GM19438 (cell line): ENCODE results near the gene SCARF2.

Experiments
- ATAC-seq: cut with Tn5 transposase; IDR thresholded peaks from one replicate; pipeline ENCODE4 v1.9.1; 2021; ENCODE audit warnings: low read depth; ENCODE audit not compliant: unreplicated experiment

SCARF2 gene

DNA sequence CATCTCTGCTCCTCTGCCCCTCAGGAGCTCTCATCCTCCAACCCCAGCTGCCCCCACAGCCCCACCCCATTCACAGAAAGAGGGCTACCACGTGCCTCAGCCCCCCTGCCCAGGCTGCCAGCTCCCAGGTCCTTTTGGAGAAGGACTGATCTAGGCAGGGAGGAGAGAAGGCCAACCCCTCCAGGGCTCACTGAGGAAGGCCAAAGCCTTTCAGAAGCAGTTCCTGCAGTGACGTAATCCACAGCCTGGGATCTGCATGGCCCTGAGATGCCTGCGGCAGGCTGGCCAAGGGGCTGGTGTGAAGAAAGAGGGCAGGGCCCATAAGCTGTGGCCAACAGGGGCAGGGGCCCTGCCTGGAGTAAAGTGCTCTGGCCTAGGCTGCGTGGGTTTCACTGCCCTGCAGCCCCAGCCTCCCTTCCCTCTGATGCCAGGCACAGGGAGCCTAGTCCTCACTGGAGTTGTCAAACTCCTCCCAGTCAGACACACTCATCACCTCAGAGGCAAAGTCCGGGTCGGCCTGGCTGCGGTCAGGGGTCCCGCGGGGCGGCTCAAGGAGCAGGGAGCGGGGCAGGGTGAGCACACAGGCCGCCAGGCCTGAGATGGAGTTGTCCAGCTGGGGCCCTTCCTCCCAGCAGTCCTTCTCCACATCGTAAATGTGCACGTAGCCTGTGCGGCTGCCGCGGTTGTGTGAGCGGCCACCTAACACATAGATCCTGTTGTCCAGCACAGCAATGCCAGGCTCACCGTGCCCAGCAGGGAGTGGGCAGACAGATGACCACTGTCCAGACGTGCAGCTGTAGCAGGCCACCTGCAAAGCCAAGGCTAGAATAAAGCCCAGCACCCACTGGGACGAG lies 4.2 kb upstream of the SCARF2 start:
- ATAC-seq, result no peak

DNA sequence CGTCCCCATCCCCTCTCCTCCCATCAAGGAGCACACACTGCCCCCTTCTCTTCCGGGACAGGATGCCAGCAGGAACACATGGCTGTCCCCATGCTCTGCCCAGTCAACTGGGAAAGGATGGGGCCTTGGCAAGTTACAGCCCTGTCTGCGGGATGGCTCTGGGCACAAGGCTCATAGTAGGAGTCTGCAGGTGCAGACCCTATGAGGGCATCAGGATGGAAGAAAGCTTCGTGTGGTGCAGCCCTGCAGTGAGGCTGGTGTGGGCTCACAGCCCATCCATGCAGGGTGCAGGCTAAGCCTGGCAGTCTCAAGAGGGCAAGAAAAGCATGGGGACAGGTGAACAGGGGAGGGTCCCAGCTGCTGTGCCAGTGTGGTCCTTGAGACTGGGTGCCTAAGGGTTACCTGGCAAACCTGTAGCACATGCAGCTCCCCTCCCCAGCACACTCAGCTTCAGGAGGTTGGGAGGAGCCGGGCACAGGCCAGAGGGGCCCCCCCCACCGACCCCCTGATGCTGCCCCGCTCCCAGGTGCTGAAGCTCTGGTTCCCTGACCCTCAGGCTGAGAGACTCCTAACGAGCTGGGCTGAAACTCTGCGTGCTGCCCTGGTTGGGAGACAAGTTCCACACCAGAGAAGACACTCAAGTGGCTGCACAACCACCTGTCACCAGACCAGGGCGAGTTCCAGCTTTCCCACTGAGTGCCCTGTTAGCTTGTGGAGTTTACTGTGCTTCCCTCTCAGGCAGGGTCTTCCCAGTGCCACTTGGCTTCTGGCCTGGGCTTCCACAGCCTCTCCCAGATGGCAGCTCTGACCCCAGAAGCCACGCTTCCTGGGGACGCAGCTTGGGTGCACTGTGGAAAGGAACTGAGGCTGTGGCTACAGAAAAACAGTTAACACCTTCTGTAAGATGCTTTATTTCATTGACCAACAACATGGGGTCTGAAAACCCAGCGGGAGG lies 3.3 kb upstream of the SCARF2 start:
- no peak for ATAC-seq

DNA sequence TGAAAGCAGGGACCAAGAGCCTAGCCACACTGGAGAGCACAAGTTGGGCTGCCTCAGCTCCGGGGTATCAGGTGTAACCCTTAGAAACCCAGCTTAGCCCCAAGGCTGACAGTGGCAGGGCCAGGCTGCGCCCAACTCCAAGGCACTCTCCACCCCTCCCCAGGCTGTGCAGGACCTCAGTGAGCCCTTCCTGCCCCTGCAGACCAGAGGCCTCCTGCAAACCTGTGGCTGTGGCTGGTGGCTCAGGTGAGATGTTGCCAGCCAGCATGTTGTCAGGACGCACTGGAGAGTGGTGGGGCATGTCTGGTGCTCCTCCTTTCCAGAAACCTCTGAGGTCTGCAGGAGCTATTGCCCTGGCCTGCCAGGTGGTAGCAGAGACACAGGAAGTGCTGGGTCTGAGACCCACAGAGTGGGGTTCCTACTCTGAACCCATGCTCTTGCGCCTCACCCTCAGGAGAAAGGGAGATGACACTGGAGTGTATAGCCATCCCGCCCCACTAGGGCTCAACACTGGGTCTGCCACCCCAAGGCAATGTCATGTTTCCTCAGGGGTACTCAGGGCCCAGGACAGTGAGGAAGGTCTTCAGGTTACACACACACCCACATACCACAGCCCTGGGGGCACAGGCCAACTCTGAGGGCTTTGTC lies 2.4 kb upstream of the SCARF2 start:
- no peak for ATAC-seq

DNA sequence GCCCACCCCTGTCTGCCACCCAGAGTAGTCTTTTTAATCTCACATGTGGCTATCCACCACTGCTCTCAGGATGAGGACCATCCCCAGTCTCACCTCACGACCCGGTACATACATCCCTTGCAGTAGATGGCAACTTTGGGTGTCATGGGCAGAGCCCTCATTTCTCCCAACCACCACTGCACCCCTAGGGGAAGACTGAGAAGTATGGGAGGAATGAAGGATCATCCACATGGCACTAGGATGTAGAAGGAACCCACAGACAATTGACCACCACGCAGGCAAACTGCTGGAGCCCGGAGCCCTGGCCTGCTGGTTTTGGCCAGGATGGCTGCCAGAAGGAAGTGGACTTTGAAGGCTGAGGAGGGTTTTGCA lies 1.9 kb upstream of the SCARF2 start:
- no peak for ATAC-seq

DNA sequence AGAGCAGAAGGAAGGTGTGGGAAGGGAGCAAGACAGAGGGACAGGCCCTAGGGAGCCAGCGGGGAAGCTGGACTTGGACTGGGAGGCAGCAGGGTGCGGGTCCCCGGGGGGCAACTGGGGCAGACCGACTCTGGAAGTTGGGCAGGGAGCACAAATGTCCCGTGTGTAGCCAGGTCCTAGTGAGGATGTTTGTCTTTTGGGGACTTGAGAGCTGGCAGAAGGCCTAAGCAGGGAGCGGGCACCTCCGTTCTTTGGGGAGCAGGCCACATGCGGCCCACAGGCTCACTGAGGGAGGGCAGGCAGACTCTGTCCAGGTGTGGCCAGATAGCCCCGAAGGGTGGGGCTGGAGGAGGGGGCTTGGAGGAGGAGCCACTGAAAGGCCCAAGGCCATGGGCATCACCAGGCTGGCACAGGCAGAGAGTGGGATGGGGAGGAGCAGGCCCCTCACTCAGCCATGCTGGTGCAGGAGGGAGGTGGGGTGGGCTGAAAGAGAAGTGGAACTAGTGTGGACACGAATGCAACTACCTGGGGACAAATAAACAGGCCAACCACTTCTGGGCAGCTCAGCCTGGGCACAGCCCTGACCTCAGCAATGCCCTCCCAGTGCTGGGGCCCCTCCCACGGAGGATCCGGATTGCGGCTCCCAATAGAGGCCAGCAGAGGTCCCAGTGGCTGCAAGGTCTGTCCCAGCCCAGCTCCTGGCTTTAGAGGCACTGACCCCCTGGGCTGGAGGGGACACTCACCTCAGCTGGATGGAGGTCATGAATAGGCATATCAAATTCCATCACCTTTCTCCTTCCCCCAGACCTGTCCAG lies 1.3 kb upstream of the SCARF2 start:
- no peak for ATAC-seq

DNA sequence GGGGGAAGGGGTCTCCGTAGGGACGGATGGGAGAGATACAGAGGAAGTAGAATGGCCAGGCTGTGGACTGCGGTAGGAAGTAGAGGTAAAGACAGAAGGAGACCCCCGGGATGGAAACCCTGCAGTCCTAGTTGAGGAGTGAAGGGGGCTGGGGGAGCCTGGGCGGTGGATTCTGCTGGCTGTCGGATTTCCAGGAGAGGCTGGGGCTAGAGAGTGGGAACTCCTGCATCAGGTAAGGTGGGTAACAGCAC lies 727 bp upstream of the SCARF2 start:
- no peak for ATAC-seq

DNA sequence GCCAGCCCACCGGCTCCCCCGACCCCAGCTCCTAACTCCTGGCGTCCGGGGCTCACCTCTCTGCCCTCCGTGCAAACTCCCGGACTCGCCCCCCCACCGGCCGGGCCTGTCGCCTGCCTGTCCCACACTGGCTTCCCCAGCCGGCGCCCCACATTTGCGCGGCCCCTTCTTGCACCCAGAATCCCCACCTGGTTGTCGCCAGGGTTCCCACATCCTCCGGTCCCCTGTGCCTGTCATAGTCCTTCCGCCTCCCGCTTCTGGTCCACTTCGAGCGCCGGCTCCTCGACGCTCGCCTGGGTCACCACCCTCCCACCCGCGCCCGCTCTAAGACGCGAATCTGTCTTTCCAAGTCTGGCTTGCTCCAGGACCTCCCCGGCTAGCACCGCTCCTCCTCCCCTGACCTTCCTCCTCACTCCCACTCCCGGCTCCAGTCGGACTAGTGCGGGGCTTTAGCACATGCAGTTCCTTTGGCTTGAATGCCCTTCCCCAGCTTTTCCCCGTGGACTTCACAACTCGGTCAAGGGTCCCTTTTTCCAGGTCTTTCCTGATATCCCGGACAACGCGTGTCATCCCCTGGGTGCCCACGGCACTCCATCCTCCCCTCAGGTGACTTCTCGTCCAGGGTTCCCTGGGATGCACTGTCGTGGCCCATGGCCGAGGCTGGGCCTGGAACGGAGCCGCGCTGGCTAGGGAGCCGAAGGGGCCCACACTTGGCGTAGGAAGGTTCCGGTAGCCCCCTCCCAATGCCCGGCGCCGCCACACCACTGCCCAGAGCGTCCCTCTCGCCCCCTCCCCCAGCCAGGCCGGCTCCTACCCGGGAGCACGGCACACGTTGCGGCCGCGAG lies 635 bp downstream of the SCARF2 start:
- ATAC-seq, result no peak

DNA sequence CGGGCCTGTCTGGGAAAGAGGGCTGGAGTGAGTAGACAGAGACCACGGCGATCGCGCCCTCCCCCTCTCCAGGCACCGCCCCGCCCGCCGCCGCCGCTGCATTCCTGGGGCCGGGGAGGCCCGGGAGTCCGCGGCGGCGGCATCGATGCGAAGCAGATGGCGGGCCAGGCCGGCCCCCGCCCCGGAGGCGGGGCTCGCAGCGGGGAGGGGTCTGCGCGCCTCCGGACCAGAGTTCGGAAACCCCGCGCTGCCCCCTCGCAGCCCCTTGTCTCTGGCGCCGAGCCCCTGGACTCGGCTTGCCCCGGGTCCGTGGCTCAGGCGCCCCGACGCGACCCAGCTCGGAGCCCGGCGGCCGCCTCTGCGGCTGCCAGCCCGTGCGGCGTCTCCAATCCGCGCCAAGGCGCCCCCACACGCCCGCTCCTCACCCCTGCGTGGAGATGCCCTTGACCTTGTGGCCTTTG lies 1.3 kb downstream of the SCARF2 start:
- no peak for ATAC-seq

DNA sequence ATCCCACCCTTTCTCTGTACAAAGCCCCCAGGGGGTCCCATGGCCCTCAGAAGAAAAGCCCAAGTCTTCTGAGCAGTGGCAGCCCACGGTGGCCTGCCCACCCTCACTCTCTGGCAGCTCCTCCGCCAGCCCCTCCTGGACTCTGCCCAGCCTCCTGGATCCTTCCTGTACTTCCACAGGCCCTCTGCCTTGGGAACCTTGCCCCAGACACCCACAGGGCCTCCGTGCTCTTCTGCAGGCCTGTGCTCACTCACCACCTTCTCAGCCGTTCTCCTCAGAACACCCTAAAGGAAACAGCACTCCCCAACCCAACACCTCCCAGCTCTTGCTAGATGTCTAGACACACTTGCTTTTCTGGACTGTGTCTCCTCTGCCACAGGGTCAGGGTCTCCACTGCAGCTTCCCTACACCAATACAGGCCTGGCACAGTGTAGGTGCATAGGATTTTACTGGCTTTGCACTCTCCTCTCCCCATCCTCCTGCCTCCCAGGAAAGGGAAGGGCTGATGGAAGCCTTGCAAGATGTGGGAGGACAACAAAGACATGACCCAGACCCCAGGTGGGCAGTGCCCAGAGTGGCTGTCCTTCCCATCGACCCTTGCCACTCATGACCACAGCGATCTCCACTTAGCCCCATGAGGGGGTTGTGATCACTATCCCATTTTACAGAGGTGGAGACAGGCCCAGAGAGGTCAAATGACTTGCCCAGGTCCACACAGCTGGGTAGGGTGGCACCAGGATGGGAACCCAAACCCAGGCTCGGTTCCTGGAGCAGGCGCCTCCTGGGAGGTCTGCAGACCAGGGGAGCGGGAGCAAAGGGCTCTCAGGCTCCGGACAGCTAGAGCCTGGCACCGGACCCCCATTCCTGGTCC lies 2.0 kb downstream of the SCARF2 start:
- no peak for ATAC-seq

DNA sequence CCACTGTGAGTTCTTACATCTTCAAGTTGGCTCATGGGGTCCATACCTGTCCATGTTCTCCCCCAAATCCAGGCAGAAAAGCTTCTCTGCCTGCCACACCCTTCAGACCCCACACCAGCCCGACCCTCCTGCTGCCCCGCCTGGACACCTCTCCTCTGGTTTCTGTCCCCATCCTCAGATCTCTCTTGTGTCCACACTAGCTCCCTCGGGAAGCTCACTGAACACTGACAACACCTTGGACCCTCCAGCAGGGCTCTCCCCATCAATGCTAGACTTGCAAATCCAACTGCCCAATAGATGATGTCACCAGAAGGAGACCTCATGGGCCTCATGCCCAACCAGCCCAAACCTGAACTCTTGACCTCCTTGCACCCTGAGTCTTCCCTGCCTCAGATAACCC lies 2.9 kb downstream of the SCARF2 start:
- ATAC-seq, result no peak

DNA sequence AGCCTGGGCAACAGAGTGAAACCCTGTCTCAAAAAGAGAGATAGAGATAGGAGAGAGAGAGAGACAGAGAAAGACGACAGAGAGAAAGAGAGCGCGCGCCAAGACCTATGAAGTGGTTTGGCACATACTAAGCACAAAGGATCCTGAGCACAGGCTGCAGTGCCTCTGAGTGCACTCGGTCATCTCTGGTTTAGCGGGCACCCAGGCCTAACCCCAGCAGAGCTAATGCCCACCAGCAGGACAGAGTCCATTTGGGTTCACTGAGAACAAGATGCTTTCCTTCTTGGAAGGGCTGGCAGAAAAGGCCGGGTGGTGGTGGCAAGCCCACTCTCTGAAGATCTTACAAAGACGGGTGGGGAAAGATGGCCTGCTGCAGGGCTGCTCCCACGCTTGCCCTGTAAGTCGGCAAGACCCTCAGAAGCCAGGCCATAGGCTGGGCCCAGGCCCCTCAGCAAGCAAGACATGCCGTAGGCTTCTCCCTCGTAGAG lies 3.3 kb downstream of the SCARF2 start:
- ATAC-seq, result no peak

DNA sequence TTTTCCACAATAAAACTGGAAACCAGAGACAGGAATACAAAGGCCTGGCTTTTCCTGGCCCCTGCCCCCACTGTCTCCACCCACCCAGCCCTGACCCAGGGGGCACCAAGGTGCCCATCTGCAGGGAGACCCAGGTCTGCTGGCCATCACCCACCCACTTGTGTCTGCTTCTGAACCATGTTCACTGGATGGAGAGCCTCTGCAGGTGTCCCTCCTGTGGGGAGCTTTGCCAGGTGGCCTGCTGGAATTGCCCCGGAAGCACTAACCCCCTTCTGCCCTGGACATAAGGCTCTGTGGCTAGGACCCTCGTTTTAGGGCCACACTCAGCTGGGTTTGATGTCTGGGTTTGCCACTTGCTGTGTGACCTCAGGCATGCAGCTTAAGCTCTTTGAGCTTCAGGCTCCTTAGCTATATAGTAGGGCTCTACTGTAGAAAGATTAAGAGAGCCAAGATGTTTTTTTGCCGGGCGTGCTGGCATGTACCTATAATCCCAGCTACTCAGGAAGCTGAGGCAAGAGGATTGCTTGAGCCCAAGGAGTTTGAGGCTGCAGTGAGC lies 3.9 kb downstream of the SCARF2 start:
- no peak for ATAC-seq

DNA sequence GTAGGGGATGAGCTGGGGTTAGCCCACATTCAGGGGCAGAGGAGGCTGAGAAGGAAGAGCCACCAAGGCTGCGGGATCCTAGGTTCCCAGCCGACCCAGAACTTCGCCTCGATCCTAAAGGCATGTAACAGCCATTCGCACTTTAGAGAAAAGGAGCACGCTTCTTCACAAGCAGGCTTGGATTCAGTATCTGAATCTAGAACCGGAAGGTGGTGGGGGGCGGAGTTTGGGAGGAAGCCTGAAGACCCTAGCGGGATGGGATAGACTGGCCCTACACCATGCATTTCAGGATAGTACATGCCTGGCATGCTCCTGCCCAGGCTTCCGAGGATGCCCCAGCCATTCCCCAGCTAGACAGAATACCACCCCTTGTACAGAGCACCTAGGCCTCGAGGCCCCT lies 4.4 kb downstream of the SCARF2 start:
- ATAC-seq, result no peak

DNA sequence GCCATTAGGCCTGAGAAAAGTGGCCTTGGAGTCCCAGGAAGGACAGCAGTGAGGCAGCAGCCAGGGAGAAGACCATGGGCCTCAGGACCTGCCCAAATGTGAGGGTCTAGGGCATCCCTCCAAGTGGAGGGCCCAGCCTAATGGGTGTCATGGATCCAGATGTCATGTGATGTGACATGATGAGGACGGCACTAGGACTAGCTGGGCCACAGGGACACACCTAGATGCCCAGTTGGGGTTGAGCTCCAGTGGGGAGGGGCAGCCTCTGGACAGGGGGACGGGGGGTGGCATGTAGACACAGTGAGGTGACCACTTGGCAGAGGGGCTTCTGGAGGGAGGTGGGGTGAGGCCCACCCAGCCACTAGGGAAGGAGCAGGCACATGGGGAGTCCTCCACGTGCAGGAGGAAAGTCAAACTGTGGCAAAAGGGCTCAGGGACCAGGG lies 5.4 kb downstream of the SCARF2 start:
- ATAC-seq, result no peak

DNA sequence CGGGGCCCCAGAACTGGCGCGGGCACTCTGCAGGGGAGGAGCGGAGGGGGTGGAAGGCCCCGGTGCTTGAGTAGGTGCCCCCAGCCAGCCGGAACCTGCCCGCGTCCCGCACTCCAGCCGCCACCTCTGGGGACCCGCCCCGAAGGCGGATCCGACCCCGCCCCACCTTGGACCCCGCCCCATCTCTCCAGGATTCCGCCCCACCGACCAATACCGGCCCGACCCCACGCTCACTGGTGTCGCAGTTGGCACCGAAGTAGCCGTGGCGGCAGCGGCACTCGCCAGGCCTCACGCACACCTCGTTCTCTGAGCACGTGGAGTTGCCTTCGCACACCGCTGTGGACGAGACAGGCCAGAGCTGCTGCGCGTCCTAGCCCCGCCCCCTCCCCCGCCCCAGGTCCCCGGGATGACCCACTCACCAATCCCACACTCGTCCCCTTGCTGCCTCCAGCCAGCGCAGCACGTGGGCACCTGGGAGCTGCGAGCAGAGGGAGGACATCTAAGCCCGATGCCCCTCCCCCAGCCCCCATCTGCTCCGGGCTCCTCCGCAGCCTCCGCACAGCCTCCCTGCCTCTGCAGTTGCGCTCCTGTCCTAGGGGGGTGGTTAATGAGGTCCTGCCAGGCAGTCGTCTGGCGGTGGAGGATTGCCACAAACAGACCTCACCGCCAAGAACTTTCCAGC lies 6.0 kb downstream of the SCARF2 start:
- ATAC-seq, result no peak

DNA sequence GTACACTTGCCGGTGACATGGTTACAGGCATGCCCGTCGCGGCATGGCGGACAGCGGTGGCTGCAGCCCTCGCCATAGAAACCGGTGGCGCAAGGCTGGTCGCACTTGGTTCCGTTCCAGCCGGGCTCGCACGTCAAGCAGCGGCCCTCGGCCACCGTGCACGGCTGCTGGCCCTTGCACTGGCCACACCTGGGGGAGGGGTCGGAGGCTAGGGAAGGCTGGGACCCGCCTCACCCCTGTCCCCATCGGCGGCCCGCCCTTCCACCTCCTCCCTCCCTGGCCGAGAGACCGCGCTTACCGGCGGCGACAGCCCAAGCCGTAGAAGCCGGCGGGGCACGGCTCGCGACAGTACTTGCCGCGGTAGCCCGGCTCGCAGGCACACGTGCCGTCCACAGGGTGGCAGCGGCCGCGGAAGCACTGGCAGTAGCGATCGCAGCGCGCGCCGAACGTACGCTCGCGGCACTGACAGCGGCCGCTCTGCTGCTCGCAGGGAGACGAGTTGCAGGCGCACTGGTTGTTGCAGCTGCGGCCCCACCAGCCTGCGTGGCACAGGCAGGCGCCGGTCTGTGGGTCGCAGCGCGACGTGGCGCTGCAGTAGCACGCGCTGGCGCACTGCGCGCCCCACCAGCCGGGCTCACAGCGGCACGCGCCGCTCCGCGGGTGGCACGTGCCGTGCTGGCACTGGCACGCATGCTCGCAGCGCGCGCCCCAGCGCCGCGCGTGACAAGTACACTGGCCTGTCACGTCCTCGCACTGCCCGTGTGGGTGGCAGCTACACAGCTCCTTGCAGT lies 6.7 kb downstream of the SCARF2 start:
- no peak for ATAC-seq
